ENCODE measurements around the gene CDIP1.

DNA sequence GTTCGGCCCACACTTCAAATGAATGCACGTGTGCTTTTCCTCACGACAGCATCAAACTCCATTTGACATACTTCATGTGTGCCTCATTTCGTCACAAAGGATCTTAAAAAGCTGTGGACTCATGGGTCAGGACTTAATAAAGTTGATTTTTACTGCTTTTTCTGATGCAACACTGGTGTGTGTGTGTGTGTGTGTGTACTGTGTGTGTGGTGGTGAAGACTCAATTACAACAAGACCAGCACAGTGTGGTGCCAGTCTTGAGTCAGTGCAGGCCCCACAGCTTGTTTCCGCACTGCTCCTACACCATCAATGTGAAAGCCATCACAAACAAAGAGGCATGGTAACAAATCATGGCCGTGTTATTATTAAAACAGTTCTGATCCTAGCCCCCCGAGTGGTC lies 17.7 kb downstream of the CDIP1 start:
- TF ChIP-seq POLR2A (IDR thresholded peaks at IDR 0.05; ENCODE audit: low read depth, low read length) = no peak
- TF ChIP-seq FOXM1 (IDR thresholded peaks at IDR 0.05; ENCODE audit: low read depth, low read length) = no peak
- TF ChIP-seq, protein P1, sequence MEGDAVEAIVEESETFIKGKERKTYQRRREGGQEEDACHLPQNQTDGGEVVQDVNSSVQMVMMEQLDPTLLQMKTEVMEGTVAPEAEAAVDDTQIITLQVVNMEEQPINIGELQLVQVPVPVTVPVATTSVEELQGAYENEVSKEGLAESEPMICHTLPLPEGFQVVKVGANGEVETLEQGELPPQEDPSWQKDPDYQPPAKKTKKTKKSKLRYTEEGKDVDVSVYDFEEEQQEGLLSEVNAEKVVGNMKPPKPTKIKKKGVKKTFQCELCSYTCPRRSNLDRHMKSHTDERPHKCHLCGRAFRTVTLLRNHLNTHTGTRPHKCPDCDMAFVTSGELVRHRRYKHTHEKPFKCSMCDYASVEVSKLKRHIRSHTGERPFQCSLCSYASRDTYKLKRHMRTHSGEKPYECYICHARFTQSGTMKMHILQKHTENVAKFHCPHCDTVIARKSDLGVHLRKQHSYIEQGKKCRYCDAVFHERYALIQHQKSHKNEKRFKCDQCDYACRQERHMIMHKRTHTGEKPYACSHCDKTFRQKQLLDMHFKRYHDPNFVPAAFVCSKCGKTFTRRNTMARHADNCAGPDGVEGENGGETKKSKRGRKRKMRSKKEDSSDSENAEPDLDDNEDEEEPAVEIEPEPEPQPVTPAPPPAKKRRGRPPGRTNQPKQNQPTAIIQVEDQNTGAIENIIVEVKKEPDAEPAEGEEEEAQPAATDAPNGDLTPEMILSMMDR (IDR thresholded peaks at IDR 0.05 in 2 of 3, conservative IDR thresholded peaks at IDR 0.05 in 1 of 3; ENCODE audit: control insufficient read depth in 2 of 3, extremely low read depth in 1 of 3, insufficient read depth in 1 of 3, low read depth in 3 of 3, low read length in 3 of 3) = no peak

Measured in GM12878 (cell line).